Hepatocyte (in vitro differentiated cells): Measurements from ENCODE around the gene CCL2. TPM values are rescaled to one million over a fixed set of nuclear protein-coding genes. Genes with fewer than 3 reads are reported as not detected.

Experiments
- DNase-seq: peaks from one replicate; pipeline ENCODE4 v3.0.0-alpha.2; 2016; ENCODE audit warnings: low spot score
- H2AFZ ChIP-seq: fragments of 200-600 bp; sonication (generic); 2 replicates; pipeline ENCODE4 v1.6.0; 2016; ENCODE audit warnings: antibody characterized with exemption, mild to moderate bottlenecking
- H3K27ac ChIP-seq: fragments of 200-600 bp; sonication (generic); 2 replicates; pipeline ENCODE4 v1.5.1; 2016; ENCODE audit warnings: mild to moderate bottlenecking
- H3K27me3 ChIP-seq: fragments of 200-600 bp; sonication (generic); 2 replicates; pipeline ENCODE4 v1.6.1; 2016
- H3K36me3 ChIP-seq: fragments of 200-600 bp; sonication (generic); replicated peaks from 2 replicates; pipeline ENCODE4 v1.5.1; 2016; ENCODE audit warnings: low read depth; ENCODE audit not compliant: insufficient read depth
- H3K4me1 ChIP-seq: fragments of 200-600 bp; sonication (generic); 2 replicates; pipeline ENCODE4 v1.5.1; 2016; ENCODE audit warnings: mild to moderate bottlenecking, moderate library complexity; ENCODE audit not compliant: insufficient read depth
- H3K4me2 ChIP-seq: fragments of 200-600 bp; sonication (generic); 2 replicates; pipeline ENCODE4 v1.6.0; 2016
- H3K4me3 ChIP-seq: fragments of 200-600 bp; sonication (generic); 2 replicates; pipeline ENCODE4 v1.5.1; 2016; ENCODE audit warnings: mild to moderate bottlenecking
- H3K79me2 ChIP-seq: fragments of 200-600 bp; sonication (generic); 2 replicates; pipeline ENCODE4 v1.6.0; 2017; ENCODE audit warnings: mild to moderate bottlenecking
- H3K9me2 ChIP-seq: fragments of 200-600 bp; sonication (generic); replicated peaks from 2 replicates; pipeline ENCODE4 v1.6.0; 2017; ENCODE audit warnings: mild to moderate bottlenecking; ENCODE audit not compliant: insufficient read depth
- H3K9me3 ChIP-seq: fragments of 200-600 bp; sonication (generic); 2 replicates; pipeline ENCODE4 v1.5.1; 2016; ENCODE audit warnings: low read depth, mild to moderate bottlenecking
- H4K20me1 ChIP-seq: fragments of 200-600 bp; sonication (generic); 2 replicates; pipeline ENCODE4 v1.6.0; 2016; ENCODE audit warnings: mild to moderate bottlenecking; ENCODE audit not compliant: insufficient read depth, poor library complexity, severe bottlenecking
- CTCF ChIP-seq: fragments of 200-600 bp; sonication (generic); IDR thresholded peaks from 2 replicates; pipeline ENCODE4 v1.5.1; 2016; ENCODE audit warnings: antibody characterized with exemption, mild to moderate bottlenecking; ENCODE audit not compliant: poor library complexity
- EZH2 ChIP-seq: fragments of 200-600 bp; sonication (generic); IDR thresholded peaks from 2 replicates; pipeline ENCODE4 v1.6.1; 2016; ENCODE audit warnings: antibody characterized with exemption, mild to moderate bottlenecking, borderline replicate concordance
- EZH2phosphoT487 ChIP-seq: fragments of 200-600 bp; sonication (generic); IDR thresholded peaks from one replicate; pipeline ENCODE4 v1.6.1; 2018; ENCODE audit warnings: antibody characterized with exemption, mild to moderate bottlenecking, low read depth, moderate library complexity; ENCODE audit not compliant: unreplicated experiment, severe bottlenecking
- WGBS: methylation state at CpG from one replicate; pipeline ENCODE4 v1.1.6; 2016; ENCODE audit warnings: low lambda C conversion rate; ENCODE audit errors: missing lambda C conversion rate; 5-methylcytosine and 5-hydroxymethylcytosine counted together
- polyA plus RNA-seq: library from polyadenylated mRNA; unstranded; fragments of >200 nt; fragmentation: Nextera tagmentation; extraction: Ambion mirVana; gene quantifications from 2 replicates; pipeline ENCODE4 v1.2.1, GENCODE V29; 2016
- total RNA-seq: library from RNA; depleted of rRNA; stranded (reverse); fragments of >200 nt; gene quantifications from 2 replicates; pipeline ENCODE4 v1.2.3, GENCODE V29; 2014

The CCL2 gene
- total RNA-seq (27.4 and 27.5 TPM in 2 replicates), polyA plus RNA-seq (54.0 and 64.8 TPM in 2 replicates)

GRCh38 chr17:34254651-34255380 lies at the start of gene CCL2:
CCL2 (plus strand) TSS chr17:34255285; CDS start chr17:34255350, 65 bp downstream.
- Histone ChIP-seq H4K20me1 (no peaks in the 10 kb centered on the region), H3K9me3 (no peaks in the 10 kb centered on the region), H3K4me3 (peak within 1 kb of the TSS; percentile 28), H3K4me2 (peak within 1 kb of the TSS; percentile 79), H2AFZ (peak within 1 kb of the TSS; percentile 51), H3K27ac (peak within 1 kb of the TSS; percentile 88), H3K9me2 (no peaks in the 10 kb centered on the region), H3K36me3 (no peaks in the 10 kb centered on the region), H3K79me2 (no peaks in the 10 kb centered on the region), H3K4me1 (peaks cover 40% of the 10 kb centered on the region), H3K27me3 (no peaks in the 10 kb centered on the region)
- 7% methylated on average over 11 of the region's 11 CpGs for WGBS
- TF ChIP-seq CTCF (no peak), EZH2phosphoT487 (no peak), EZH2 (no peak)
- DNase-seq, result peak; percentile 84

GRCh38 chr17:34205401-34205800 lies 49.7 kb upstream of the CCL2 start:
- WGBS, result 75% methylated on average over 1 of the region's 1 CpG

GRCh38 chr17:34206569-34206968 lies 48.5 kb upstream of the CCL2 start:
- Histone ChIP-seq H4K20me1 (no peaks in the 10 kb centered on the region), H3K4me1 (no peaks in the 10 kb centered on the region), H3K36me3 (no peaks in the 10 kb centered on the region), H3K79me2 (no peaks in the 10 kb centered on the region), H2AFZ (no peak overlapping the region), H3K27ac (no peak overlapping the region), H3K4me2 (no peak overlapping the region), H3K4me3 (no peak overlapping the region), H3K9me3 (no peaks in the 10 kb centered on the region), H3K9me2 (no peaks in the 10 kb centered on the region), H3K27me3 (no peaks in the 10 kb centered on the region)
- 83% methylated on average over 3 of the region's 3 CpGs for whole genome bisulfite sequencing
- TF ChIP-seq EZH2phosphoT487, result no peak
- DNase-seq, result no peak

More at GRCh38 chr17:34205401-34205800, 49.7 kb upstream of the CCL2 start:
- H3K27me3 ChIP-seq, result no peaks in the 10 kb centered on the region
- H3K9me2 ChIP-seq, result no peaks in the 10 kb centered on the region
- no peaks in the 10 kb centered on the region for H3K36me3 ChIP-seq
- no peaks in the 10 kb centered on the region for H3K9me3 ChIP-seq
- H3K27ac ChIP-seq, result no peak overlapping the region
- H2AFZ ChIP-seq, result no peak overlapping the region
- no peak for TF ChIP-seq CTCF
- no peak for TF ChIP-seq EZH2phosphoT487
- no peak for TF ChIP-seq EZH2
- H3K4me1 ChIP-seq, result no peaks in the 10 kb centered on the region
- no peaks in the 10 kb centered on the region for H3K79me2 ChIP-seq
- H4K20me1 ChIP-seq, result no peaks in the 10 kb centered on the region
- DNase-seq, result no peak
- no peak overlapping the region for H3K4me3 ChIP-seq
- H3K4me2 ChIP-seq, result no peak overlapping the region

GRCh38 chr17:34207572-34207971 lies 47.5 kb upstream of the CCL2 start:
- H3K9me3 ChIP-seq, result no peaks in the 10 kb centered on the region
- H3K27ac ChIP-seq, result no peak overlapping the region
- no peaks in the 10 kb centered on the region for H3K9me2 ChIP-seq
- no peaks in the 10 kb centered on the region for H3K79me2 ChIP-seq
- no peaks in the 10 kb centered on the region for H3K27me3 ChIP-seq
- no peak for TF ChIP-seq EZH2phosphoT487
- TF ChIP-seq CTCF, result no peak
- no peak for TF ChIP-seq EZH2
- 91% methylated on average over 2 of the region's 2 CpGs for WGBS
- no peaks in the 10 kb centered on the region for H3K36me3 ChIP-seq
- no peak overlapping the region for H3K4me2 ChIP-seq
- no peak for DNase-seq
- H3K4me1 ChIP-seq, result no peaks in the 10 kb centered on the region
- no peak overlapping the region for H3K4me3 ChIP-seq
- no peak overlapping the region for H2AFZ ChIP-seq
- H4K20me1 ChIP-seq, result no peaks in the 10 kb centered on the region
